ENCODE data around the gene MYOM3.
"Not testable (repeated sequence)": the region's sequence is repeated elsewhere in the genome, so short reads cannot be mapped to it uniquely, and the experiment has no call there.

MYOM3 gene

GRCh38 chr1:24058671-24059455 is 53.1 kb downstream of the MYOM3 start:
- DNase-seq (ENCODE audit: low read depth): no peak
- no peak overlapping the region for H3K4me3 ChIP-seq (ENCODE audit: control insufficient read depth, low read depth, low read length)
- TF ChIP-seq CTCF (conservative IDR thresholded peaks at IDR 0.05; ENCODE audit: control insufficient read depth, insufficient read depth, low read depth, low read length): no peak

- H3K4me3 ChIP-seq (ENCODE audit: control insufficient read depth, low read depth, low read length): no peak overlapping the region
- DNase-seq (ENCODE audit: low read depth): no peak
- TF ChIP-seq CTCF (conservative IDR thresholded peaks at IDR 0.05; ENCODE audit: control insufficient read depth, insufficient read depth, low read depth, low read length): no peak
Observed at GRCh38 chr1:24057171-24057570, 54.8 kb downstream of the MYOM3 start.

GRCh38 chr1:24055681-24056080 is 56.3 kb downstream of the MYOM3 start:
- no peak for TF ChIP-seq CTCF (conservative IDR thresholded peaks at IDR 0.05; ENCODE audit: control insufficient read depth, insufficient read depth, low read depth, low read length)
- no peak for DNase-seq (ENCODE audit: low read depth)
- no peak overlapping the region for H3K4me3 ChIP-seq (ENCODE audit: control insufficient read depth, low read depth, low read length)

- TF ChIP-seq CTCF (conservative IDR thresholded peaks at IDR 0.05; ENCODE audit: control insufficient read depth, insufficient read depth, low read depth, low read length): no peak
- H3K4me3 ChIP-seq (ENCODE audit: control insufficient read depth, low read depth, low read length): no peak overlapping the region
- no peak for DNase-seq (ENCODE audit: low read depth)
Observed at GRCh38 chr1:24052220-24052619, 59.7 kb downstream of the MYOM3 start.

GRCh38 chr1:24051206-24051945 is 60.6 kb downstream of the MYOM3 start:
- peak; percentile 27 for DNase-seq (ENCODE audit: low read depth)
- no peak for TF ChIP-seq CTCF (conservative IDR thresholded peaks at IDR 0.05; ENCODE audit: control insufficient read depth, insufficient read depth, low read depth, low read length)
- no peak overlapping the region for H3K4me3 ChIP-seq (ENCODE audit: control insufficient read depth, low read depth, low read length)

GRCh38 chr1:24049733-24050132 is 62.2 kb downstream of the MYOM3 start:
- TF ChIP-seq CTCF (conservative IDR thresholded peaks at IDR 0.05; ENCODE audit: control insufficient read depth, insufficient read depth, low read depth, low read length): no peak
- DNase-seq (ENCODE audit: low read depth): no peak
- no peak overlapping the region for H3K4me3 ChIP-seq (ENCODE audit: control insufficient read depth, low read depth, low read length)

GRCh38 chr1:24048894-24049293 is 63.0 kb downstream of the MYOM3 start:
- DNase-seq (ENCODE audit: low read depth); H3K4me3 ChIP-seq (ENCODE audit: control insufficient read depth, low read depth, low read length): not testable (repeated sequence)

Data from fibroblast of mammary gland (primary cell).